KG1 (cell line): ENCODE results near the gene NDST4.

Experiments used
- DNase-seq: peaks from one replicate; lab custom pipeline; 2025; lab: John Stamatoyannopoulos, UW

Gene NDST4

DNA sequence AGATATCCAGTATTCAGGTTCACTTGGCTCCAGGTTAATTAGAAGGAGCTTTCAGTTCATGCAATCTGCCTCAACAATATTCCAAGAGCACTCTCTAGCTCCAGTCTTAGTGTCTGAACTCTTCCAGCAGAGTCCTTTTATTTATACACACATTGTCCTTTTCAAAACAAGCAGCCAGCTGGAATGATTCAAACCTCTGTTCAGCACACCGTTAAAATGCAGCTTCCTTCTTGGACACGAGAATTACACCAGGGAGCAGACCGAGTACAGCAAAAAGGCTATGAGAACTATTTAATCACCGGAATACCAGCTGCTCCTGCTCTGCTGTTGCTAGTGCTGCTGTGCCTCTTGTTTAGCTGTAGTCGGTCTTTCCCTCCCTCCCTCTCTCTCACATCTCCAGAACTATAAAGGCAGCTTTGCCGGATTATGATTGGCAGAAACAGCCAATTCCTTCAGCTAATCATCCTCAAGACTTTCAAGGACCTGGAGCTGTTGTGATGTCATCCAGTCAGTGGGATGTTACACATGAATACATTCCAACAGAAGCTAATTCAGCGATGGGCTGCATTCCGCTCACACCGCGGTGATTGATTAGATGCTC is at the start of gene NDST4:
Gene NDST4 (minus strand): TSS at position 115 of the 601 bp plus-strand sequence. CDS start 36,584 bp downstream, outside the sequence.
- DNase-seq = no peak

DNA sequence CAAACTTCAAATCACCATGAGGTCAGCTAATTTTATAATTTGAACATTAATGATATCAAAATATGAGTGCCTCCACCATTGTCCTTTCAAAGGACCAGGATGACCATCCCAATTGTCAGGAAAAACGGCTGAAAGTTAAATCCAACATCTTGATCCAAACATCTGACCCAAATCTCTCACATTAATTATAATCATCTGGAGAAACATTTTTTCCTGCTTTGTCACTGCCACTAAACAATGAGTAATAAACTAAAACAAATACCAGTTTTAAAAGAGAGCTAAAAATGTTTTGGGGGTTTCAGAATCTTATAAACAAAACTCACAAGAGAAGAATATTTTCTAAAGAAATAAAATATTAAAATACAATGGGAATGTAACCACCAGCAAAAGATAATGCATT is 45.7 kb upstream of the NDST4 start:
- DNase-seq = no peak

DNA sequence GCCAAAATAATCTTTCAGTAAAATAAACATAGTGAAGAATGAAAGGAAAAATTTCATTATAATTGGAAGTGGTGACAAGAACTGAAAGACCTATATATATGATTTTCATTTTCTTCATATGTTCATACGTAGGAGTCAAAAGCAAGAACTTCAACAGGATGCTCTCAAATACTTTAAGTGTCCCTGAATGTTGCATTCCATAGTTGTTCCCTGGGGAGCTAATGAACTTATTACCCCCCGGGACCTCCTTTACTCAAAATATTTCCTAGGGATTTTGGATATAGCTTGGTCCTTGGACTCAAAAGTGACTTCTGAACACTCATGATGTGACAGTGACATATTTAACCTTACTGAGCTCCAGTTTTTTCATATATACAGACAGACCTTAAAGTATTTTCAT is 44.9 kb upstream of the NDST4 start:
- no peak for DNase-seq

DNA sequence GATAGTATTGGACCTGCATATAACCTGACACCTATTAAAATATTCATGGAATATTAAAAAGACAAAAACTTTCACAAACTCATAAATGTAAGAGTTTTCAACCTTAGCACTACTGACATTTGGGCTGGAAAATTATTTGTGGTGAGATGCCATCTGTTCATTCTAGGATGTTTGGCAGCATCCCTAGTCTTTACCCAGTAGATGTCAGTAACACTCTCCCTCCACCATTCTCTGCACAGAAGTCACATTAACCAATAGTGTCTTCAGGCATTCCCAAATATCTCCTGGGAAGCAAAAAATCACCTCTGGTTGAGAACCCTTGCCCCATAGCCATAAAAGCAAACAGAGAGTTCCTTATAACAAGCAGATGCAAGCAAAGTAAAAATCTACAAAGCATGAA is 41.4 kb upstream of the NDST4 start:
- no peak for DNase-seq

DNA sequence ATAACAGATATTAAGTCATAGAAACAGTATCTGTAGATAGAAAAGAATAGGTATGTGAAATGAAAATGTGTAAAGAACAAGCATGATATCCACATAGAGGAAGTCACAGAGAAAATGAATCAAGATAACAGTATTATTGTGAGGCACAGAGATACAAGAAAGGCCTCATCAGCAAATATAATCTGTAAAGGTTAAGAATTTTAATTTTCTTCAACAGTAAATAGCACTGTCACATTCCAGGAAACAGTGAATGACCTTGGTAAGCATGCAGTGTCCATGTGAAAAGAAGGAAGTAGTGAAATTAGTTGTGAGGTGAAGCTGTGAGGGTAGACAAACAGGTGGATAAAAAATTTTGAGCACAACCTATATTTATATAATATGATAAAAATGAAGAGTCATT is 39.5 kb upstream of the NDST4 start:
- no peak for DNase-seq

- DNase-seq = no peak
Measured at GRCh38 chr4:115152081-115152480, 38.7 kb upstream of the NDST4 start.

- DNase-seq = no peak
Measured at GRCh38 chr4:115149106-115149505, 35.7 kb upstream of the NDST4 start.

- no peak for DNase-seq
Measured at GRCh38 chr4:115145393-115146160, 32.2 kb upstream of the NDST4 start.

DNA sequence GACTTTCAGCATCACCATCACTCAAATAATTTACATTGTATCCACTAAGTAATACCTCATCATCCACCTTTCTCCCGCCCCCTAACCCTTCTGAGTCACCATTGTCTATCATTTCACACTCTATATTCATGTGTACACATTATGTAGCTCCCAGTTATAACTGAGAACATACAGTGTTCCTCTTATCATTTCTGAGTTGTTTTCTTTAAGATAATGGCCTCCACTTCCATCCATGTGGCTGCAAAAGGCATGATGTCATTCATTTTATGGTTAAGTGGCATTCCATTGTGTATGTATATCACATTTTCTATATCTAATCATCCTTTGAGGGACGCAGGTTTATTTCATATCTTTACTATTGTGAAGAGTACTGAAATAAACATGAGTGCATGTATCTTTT is 14.6 kb upstream of the NDST4 start:
- no peak for DNase-seq

DNA sequence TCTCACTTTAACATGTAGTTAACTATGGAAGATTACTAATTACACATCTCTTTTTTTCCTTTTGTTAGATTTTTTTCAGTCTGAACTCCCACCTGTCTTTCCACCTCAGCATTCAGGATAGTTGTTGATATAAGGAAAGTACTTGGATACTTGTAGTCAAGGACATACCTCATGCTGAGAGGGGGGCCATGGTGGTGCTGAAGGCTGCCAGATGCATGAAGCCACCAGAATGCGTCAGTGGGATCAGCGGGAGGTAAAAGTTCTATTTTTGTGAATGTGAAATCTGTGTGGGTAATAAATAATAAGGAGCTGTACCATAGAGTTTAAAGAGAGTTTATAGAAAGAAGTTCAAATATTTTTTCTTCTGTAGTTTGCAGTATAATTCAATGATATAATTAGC is 13.1 kb upstream of the NDST4 start:
- DNase-seq = no peak

DNA sequence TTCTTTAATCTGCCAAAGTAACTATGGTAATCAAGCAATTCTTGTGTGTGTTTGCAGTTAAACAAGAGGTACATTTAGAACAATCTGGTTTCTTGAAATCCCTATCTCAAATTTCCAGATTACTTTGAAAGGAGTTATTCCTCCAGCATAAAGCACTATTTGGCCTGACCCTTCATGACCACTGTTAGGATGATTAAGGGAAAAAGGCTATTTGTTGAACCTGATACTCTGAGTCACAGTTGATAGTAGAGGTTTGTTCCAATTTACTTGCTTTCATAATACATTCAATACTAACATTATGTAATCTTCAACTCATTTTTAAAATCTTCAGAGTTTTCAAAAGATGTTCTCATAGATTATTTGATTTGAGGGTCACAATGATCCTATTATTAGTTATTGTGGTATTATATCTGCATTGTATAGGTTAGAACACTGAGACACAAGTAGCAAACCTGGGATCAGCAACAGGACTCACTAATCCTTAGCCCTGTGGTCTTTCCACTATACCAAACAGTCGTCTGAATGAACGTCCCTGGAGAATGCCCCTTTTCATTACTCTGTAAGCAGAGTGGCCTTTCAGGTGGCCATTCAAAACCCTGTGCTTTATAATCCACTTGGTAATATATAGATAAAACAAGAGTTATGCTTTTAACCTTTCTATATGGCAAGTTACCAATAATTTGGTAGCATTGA is 8.1 kb upstream of the NDST4 start:
- no peak for DNase-seq

- no peak for DNase-seq
Measured at GRCh38 chr4:115119804-115120352, 6.5 kb upstream of the NDST4 start.

GRCh38 chr4:115117651-115118050 is 4.2 kb upstream of the NDST4 start:
- no peak for DNase-seq

- no peak for DNase-seq
Measured at GRCh38 chr4:115110191-115111181, 2.9 kb downstream of the NDST4 start.

- no peak for DNase-seq
Measured at GRCh38 chr4:115108850-115109249, 4.6 kb downstream of the NDST4 start.

DNA sequence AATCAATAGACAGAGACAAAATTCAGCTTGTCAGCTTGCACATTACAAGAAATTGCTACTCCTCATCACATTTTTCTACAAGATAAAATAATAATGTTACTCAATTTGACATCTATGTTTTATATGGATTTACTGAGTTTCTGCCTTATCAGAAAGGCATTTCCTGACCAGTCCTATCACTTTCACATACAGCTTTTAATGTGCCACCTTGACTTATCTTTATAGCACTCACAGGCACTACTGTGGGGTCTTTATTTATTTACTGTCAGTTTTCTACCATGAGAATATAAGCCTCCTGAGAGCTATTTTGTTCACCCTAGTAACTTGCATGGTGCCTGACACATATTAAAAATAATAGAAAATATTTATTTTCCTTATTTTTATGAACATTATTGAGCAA is 6.0 kb downstream of the NDST4 start:
- DNase-seq = no peak

DNA sequence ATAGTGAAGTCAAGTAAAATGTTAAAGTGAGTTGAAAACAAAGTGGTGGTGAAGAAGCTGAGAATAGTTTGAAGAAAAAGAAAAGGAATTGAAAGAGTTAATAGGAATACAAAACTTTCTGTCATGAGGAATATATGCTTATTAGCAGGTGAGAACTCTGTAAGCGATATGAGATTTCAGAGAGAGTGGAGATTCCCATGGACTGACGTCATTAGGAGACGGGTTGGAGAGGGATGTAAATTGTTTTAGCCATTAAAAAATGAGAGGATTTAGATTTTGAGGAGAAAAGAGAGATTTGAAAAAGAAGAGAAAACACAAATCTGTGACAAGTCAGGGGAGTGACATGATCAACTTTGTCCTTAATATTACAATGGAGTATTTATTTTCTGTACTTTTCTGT is 11.7 kb downstream of the NDST4 start:
- DNase-seq = no peak

DNA sequence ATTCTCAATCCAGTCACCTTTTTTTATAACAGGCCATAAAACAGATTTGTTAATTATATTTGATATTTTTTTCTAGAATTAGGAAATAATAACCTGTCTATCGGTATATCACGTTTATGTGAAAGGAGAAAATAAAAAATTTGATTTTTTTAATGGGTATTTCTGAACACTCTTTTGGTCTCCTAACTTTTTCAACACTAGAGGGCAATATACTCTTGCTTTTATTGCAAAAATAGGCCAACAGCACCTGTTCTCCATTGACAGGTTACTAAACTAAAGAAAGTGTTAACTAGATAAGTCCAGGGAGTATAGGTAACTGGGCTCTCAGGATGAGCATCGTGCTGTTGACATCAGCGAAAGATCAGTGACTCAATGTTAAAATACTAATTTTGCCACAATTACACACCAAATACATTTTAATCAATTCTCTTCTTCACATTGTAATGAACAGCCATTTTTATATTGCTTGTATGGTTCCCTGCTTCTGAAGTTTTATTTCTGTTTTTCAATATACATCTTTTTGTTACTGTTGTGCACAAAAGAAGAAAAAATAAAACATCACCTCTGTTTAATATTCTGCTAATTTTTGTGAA is 22.8 kb downstream of the NDST4 start:
- DNase-seq = no peak

GRCh38 chr4:115082633-115083032 is 30.8 kb downstream of the NDST4 start:
- no peak for DNase-seq

- no peak for DNase-seq
Measured at GRCh38 chr4:115076691-115077090, 36.7 kb downstream of the NDST4 start.

- no peak for DNase-seq
Measured at GRCh38 chr4:115058533-115058932, 54.9 kb downstream of the NDST4 start.
